ENCODE results near the gene RCAN3. TPM values are rescaled to one million over a fixed set of nuclear protein-coding genes. Genes with fewer than 3 reads are reported as not detected.
A peak's percentile ranks its signal among the peaks of the same experiment; 100 is the strongest.

Gene RCAN3
- total and polyA plus RNA-seq, 9 of the 15 experiments (the other 6 are each of a cell fraction or from before 2014, with no cell fraction given): 0.10 to 1.4 (median 0.43) TPM

DNA sequence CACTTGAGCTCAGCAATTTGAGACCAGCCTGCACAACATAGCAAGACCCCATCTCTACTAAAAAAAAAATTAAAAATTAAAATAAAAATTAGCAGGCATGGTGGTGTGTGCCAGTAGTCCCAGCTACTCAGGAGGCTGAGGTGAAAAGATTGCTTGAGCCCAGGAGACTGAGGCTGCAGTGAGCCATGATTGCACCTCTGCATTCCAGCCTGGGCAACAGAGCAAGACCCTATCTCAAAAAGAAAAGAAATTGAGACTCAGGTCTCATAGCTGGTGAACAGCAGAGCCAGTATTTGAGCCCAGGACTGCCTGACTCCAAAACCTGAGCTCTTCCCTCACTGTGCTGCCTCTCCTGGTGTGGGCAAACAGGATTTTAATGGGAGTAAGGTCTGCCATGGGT, 28.4 kb upstream of the RCAN3 start:
- no peaks in the 10 kb centered on the region for H4K20me1 ChIP-seq (replicated peaks; ENCODE audit: control insufficient read depth, insufficient read depth, low read length)
- POLR2A ChIA-PET: interaction anchor here (1.7 kb wide), 1 partner anchor 14 kb away, joined by 7 read pairs; no protein-coding TSS in a partner anchor
- no TSS peak for BruUV-seq (replicated peaks)
- no peaks in the 10 kb centered on the region for H3K4me1 ChIP-seq (replicated peaks in 1 of 2; ENCODE audit: control insufficient read depth in 2 of 2, insufficient read depth in 2 of 2, low read length in 2 of 2)
- H3K9me3 ChIP-seq (replicated peaks; ENCODE audit: control insufficient read depth, insufficient read depth, low read depth, low read length): no peaks in the 10 kb centered on the region
- no peak overlapping the region for H3K27ac ChIP-seq (ENCODE audit: extremely low read depth, low read depth, low read length)
- H2AFZ ChIP-seq (ENCODE audit: low read depth, low read length): no peak overlapping the region
- no peak overlapping the region for H3K4me3 ChIP-seq
- no peak overlapping the region for H3K9ac ChIP-seq (ENCODE audit: insufficient read depth in 1 of 2, low read depth in 2 of 2, low read length in 2 of 2)
- DNase-seq (ENCODE audit: extremely low read depth in 1 of 4, low spot score in 3 of 4) (no peak), FAIRE-seq (no peak), ATAC-seq (no peak)
- no peak overlapping the region for H3K4me2 ChIP-seq (ENCODE audit: insufficient read depth, low read length)
- TF ChIP-seq HDAC2 (IDR thresholded peaks at IDR 0.05) (no peak), ZNF121 (CRISPR knock-in tag; conservative IDR thresholded peaks at IDR 0.05) (peak; percentile 80)
- CTCF ChIA-PET (ENCODE audit: low intra/inter-chr PET ratio): no interaction called here
- H3K79me2 ChIP-seq (ENCODE audit: control insufficient read depth, insufficient read depth, low read length): no peaks in the 10 kb centered on the region
- H3K36me3 ChIP-seq (ENCODE audit: control insufficient read depth, insufficient read depth, low read length): no peaks in the 10 kb centered on the region
- intact Hi-C loops (cut with micrococcal nuclease) (no loop called here), in situ Hi-C loops (cut with MboI) (no loop called here)
- H3K9me1 ChIP-seq (ENCODE audit: control insufficient read depth, insufficient read depth, low read length): no peaks in the 10 kb centered on the region
- no peaks in the 10 kb centered on the region for H3K27me3 ChIP-seq (ENCODE audit: control insufficient read depth in 2 of 2, insufficient read depth in 2 of 2, low read length in 2 of 2)

DNA sequence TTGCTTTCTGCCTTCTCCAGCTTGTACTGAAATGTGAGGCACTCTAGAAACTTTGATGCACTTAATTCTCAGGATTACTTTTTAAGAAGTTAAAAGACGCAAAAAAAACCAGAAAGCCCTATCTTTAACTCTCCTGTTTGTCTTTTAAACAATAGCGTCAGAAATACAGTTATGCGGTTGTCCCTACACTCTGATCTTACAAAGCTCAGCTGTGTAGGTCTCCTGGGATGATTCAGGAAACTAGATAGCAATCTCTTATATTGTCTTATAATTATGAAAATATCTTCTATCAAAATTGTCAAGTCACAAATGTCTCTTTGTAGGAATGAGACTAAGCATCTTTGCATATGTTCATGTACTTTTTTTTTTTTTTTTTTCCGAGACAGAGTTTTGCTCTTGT, 26.9 kb upstream of the RCAN3 start:
- ATAC-seq (no peak), DNase-seq (ENCODE audit: extremely low read depth in 1 of 4, low spot score in 3 of 4) (no peak), FAIRE-seq (no peak)
- H3K9me3 ChIP-seq (replicated peaks; ENCODE audit: control insufficient read depth, insufficient read depth, low read depth, low read length): no peaks in the 10 kb centered on the region
- in situ Hi-C loops (cut with MboI) (no loop called here), intact Hi-C loops (cut with micrococcal nuclease) (no loop called here)
- ChIA-PET CTCF (ENCODE audit: low intra/inter-chr PET ratio) (no interaction called here), POLR2A (interaction anchor here (0.6 kb wide), 1 partner anchor 30 kb away, joined by 3 read pairs; no protein-coding TSS in a partner anchor)
- H3K4me1 ChIP-seq (replicated peaks in 1 of 2; ENCODE audit: control insufficient read depth in 2 of 2, insufficient read depth in 2 of 2, low read length in 2 of 2): no peaks in the 10 kb centered on the region
- H3K4me3 ChIP-seq: no peak overlapping the region
- TF ChIP-seq ZFX (CRISPR knock-in tag; IDR thresholded peaks at IDR 0.05): no peak
- TF ChIP-seq BMI1 (IDR thresholded peaks at IDR 0.05; ENCODE audit: low read length): no peak
- TF ChIP-seq ZNF140 (CRISPR knock-in tag; IDR thresholded peaks at IDR 0.05): no peak
- TF ChIP-seq SP1 (CRISPR knock-in tag; IDR thresholded peaks at IDR 0.05): no peak
- no peaks in the 10 kb centered on the region for H3K79me2 ChIP-seq (ENCODE audit: control insufficient read depth, insufficient read depth, low read length)
- no peaks in the 10 kb centered on the region for H3K36me3 ChIP-seq (ENCODE audit: control insufficient read depth, insufficient read depth, low read length)
- H4K20me1 ChIP-seq (replicated peaks; ENCODE audit: control insufficient read depth, insufficient read depth, low read length): no peaks in the 10 kb centered on the region
- WGBS (ENCODE audit: insufficient coverage, low coverage, missing lambda C conversion rate): 47% methylated on average over 3 of the region's 4 CpGs
- no peak overlapping the region for H3K27ac ChIP-seq (ENCODE audit: extremely low read depth, low read depth, low read length)
- no peaks in the 10 kb centered on the region for H3K27me3 ChIP-seq (ENCODE audit: control insufficient read depth in 2 of 2, insufficient read depth in 2 of 2, low read length in 2 of 2)
- no peaks in the 10 kb centered on the region for H3K9me1 ChIP-seq (ENCODE audit: control insufficient read depth, insufficient read depth, low read length)
- H3K4me2 ChIP-seq (ENCODE audit: insufficient read depth, low read length): no peak overlapping the region
- no peak overlapping the region for H3K9ac ChIP-seq (ENCODE audit: insufficient read depth in 1 of 2, low read depth in 2 of 2, low read length in 2 of 2)
- no peak overlapping the region for H2AFZ ChIP-seq (ENCODE audit: low read depth, low read length)
- no TSS peak for BruUV-seq (replicated peaks)

All from K562 (cell line).